H1 (cell line): ENCODE measurements around the gene RXRA. TPM values are rescaled to one million over a fixed set of nuclear protein-coding genes. Genes with fewer than 3 reads are reported as not detected.

Experiments
- CTCF ChIA-PET: fragments of 300-600 bp; sonication (Branson Sonifier 250); formaldehyde crosslinking; loops from one replicate; lab custom pipeline; 2021; ENCODE audit not compliant: partially characterized antibody; lab: Charles Lee
- POLR2A ChIA-PET: fragments of 300-600 bp; sonication (Branson Sonifier 250); formaldehyde crosslinking; loops from one replicate; lab custom pipeline; 2021; ENCODE audit warnings: inconsistent platforms; ENCODE audit not compliant: partially characterized antibody; lab: Charles Lee
- DNase-seq, 2 experiments: peaks; one replicate each; pipeline versions ENCODE4 v3.0.0 to v3.0.0-alpha.2; 2010 to 2022; ENCODE audit warnings: low spot score in 2 of 2, low read depth in 1 of 2, mixed read lengths in 1 of 2
- FAIRE-seq: peaks from 2 replicates; lab custom pipeline; 2011; peaks lifted over from hg19 to GRCh38; lab: Jason Lieb, UNC
- H2AFZ ChIP-seq: 2 replicates; pipeline ENCODE4 v1.8.1; 2012; ENCODE audit warnings: low read length, inconsistent platforms
- H2AK5ac ChIP-seq: 2 replicates; pipeline ENCODE4 v1.6.1; 2013; ENCODE audit warnings: low read depth, low read length
- H2BK120ac ChIP-seq: replicated peaks from 2 replicates; pipeline ENCODE3; 2013; ENCODE audit warnings: low read depth, low read length, inconsistent platforms
- H2BK12ac ChIP-seq: 2 replicates; pipeline ENCODE4 v1.6.1; 2013; ENCODE audit warnings: low read depth, low read length
- H2BK15ac ChIP-seq: 2 replicates; pipeline ENCODE4 v1.6.1; 2013; ENCODE audit warnings: low read length
- H2BK20ac ChIP-seq: 2 replicates; pipeline ENCODE4 v1.6.1; 2013; ENCODE audit warnings: low read length
- H2BK5ac ChIP-seq: 2 replicates; pipeline ENCODE4 v1.6.1; 2013; ENCODE audit warnings: low read depth, low read length
- H3K14ac ChIP-seq: 2 replicates; pipeline ENCODE4 v1.6.1; 2013; ENCODE audit warnings: inconsistent platforms; ENCODE audit not compliant: insufficient read length
- H3K18ac ChIP-seq: 2 replicates; pipeline ENCODE4 v1.6.1; 2013; ENCODE audit warnings: low read length; ENCODE audit errors: extremely low read depth
- H3K23ac ChIP-seq: 2 replicates; pipeline ENCODE4 v1.6.1; 2013; ENCODE audit warnings: inconsistent platforms; ENCODE audit not compliant: insufficient read length
- H3K23me2 ChIP-seq: 2 replicates; pipeline ENCODE4 v1.6.1; 2013; ENCODE audit warnings: low read depth, low read length
- H3K27ac ChIP-seq: 2 replicates; pipeline ENCODE4 v1.6.1; 2011; ENCODE audit warnings: low read depth, low read length, inconsistent platforms
- H3K27me3 ChIP-seq, 4 experiments: replicated peaks in 1 of 4; 1 replicate in 1 of 4; 2 replicates in 3 of 4; pipeline versions ENCODE4 v1.6.1 to v1.8.1; 2011 to 2013; ENCODE audit warnings: low read length in 3 of 4, mild to moderate bottlenecking in 3 of 4, inconsistent platforms in 2 of 4, mixed read lengths in 2 of 4, moderate library complexity in 1 of 4; ENCODE audit not compliant: control insufficient read depth in 3 of 4, insufficient read depth in 3 of 4; ENCODE audit errors: extremely low read depth in 1 of 4
- H3K36me3 ChIP-seq, 4 experiments: 2 replicates each; pipeline versions ENCODE4 v1.6.1 to v1.8.1; 2011 to 2013; ENCODE audit warnings: mild to moderate bottlenecking in 4 of 4, low read length in 3 of 4, moderate library complexity in 2 of 4, control low read depth in 1 of 4, inconsistent platforms in 1 of 4; ENCODE audit not compliant: insufficient read depth in 4 of 4, control insufficient read depth in 2 of 4
- H3K4ac ChIP-seq: replicated peaks from 2 replicates; pipeline ENCODE3; 2013; ENCODE audit warnings: low read length, low read depth, mixed read lengths, inconsistent platforms; ENCODE audit not compliant: insufficient read length
- H3K4me1 ChIP-seq, 4 experiments: replicated peaks in 1 of 4; 1 replicate in 1 of 4; 2 replicates in 3 of 4; pipeline versions ENCODE4 v1.6.1 to v1.8.1; 2011 to 2013; ENCODE audit warnings: low read length in 3 of 4, inconsistent platforms in 2 of 4, mixed read lengths in 1 of 4; ENCODE audit not compliant: insufficient read depth in 4 of 4, control insufficient read depth in 3 of 4
- H3K4me2 ChIP-seq, 2 experiments: 2 replicates each; pipeline versions ENCODE4 v1.6.1 to v1.8.1; 2011 to 2013; ENCODE audit warnings: low read depth in 2 of 2, low read length in 2 of 2, control low read depth in 1 of 2, inconsistent platforms in 1 of 2, mild to moderate bottlenecking in 1 of 2; ENCODE audit not compliant: insufficient read depth in 1 of 2
- H3K4me3 ChIP-seq, 4 experiments: fragments of 200-600, 300-600 bp in 1 of 4; sonication (generic), shearing (Covaris generic), sonication (Bioruptor Twin) in 1 of 4; 2 replicates each; pipeline versions ENCODE4 v1.5.1 to v1.8.1; 2011 to 2016; ENCODE audit warnings: low read length in 4 of 4, low read depth in 3 of 4, control low read depth in 2 of 4, inconsistent platforms in 2 of 4, mild to moderate bottlenecking in 2 of 4, mixed read lengths in 1 of 4, moderate library complexity in 1 of 4; ENCODE audit not compliant: insufficient read depth in 2 of 4; ENCODE audit errors: extremely low read depth in 1 of 4
- H3K56ac ChIP-seq: replicated peaks from 2 replicates; pipeline ENCODE3; 2013; ENCODE audit warnings: low read depth, mild to moderate bottlenecking, mixed read lengths, low read length, inconsistent platforms; ENCODE audit not compliant: insufficient read length
- H3K79me1 ChIP-seq: 2 replicates; pipeline ENCODE4 v1.6.1; 2013; ENCODE audit warnings: low read depth, low read length, control low read depth
- H3K79me2 ChIP-seq, 2 experiments: 2 replicates each; pipeline versions ENCODE4 v1.6.1 to v1.8.1; 2012 to 2013; ENCODE audit warnings: low read length in 2 of 2, mild to moderate bottlenecking in 2 of 2, inconsistent platforms in 1 of 2; ENCODE audit not compliant: insufficient read depth in 2 of 2, control insufficient read depth in 1 of 2
- H3K9ac ChIP-seq, 4 experiments: replicated peaks in 1 of 4; 1 replicate in 1 of 4; 2 replicates in 3 of 4; pipeline versions ENCODE4 v1.6.1 to v1.8.1; 2011 to 2013; ENCODE audit warnings: low read depth in 3 of 4, low read length in 3 of 4, control low read depth in 2 of 4, mild to moderate bottlenecking in 2 of 4, moderate library complexity in 2 of 4, inconsistent platforms in 1 of 4; ENCODE audit errors: extremely low read depth in 1 of 4
- H3K9me3 ChIP-seq, 2 experiments: 2 replicates each; pipeline versions ENCODE4 v1.6.1 to v1.8.1; 2012 to 2013; ENCODE audit warnings: mild to moderate bottlenecking in 2 of 2, moderate library complexity in 2 of 2, control low read depth in 1 of 2, inconsistent platforms in 1 of 2, low read depth in 1 of 2, low read length in 1 of 2, mixed read lengths in 1 of 2; ENCODE audit not compliant: insufficient read depth in 2 of 2
- H4K20me1 ChIP-seq, 2 experiments: replicated peaks in 1 of 2; 2 replicates each; pipeline versions ENCODE3 to v1.8.1; 2011 to 2013; ENCODE audit warnings: inconsistent platforms in 2 of 2, low read length in 2 of 2, mild to moderate bottlenecking in 1 of 2; ENCODE audit not compliant: insufficient read depth in 2 of 2, control insufficient read depth in 1 of 2
- H4K5ac ChIP-seq: 2 replicates; pipeline ENCODE4 v1.6.1; 2013; ENCODE audit warnings: low read length, low read depth, mixed read lengths, inconsistent platforms; ENCODE audit not compliant: insufficient read length
- H4K8ac ChIP-seq: 2 replicates; pipeline ENCODE4 v1.8.0; 2013; ENCODE audit warnings: mild to moderate bottlenecking, moderate library complexity, low read length, inconsistent platforms; ENCODE audit not compliant: insufficient read depth; ENCODE audit errors: extremely low read depth
- H4K91ac ChIP-seq: replicated peaks from 2 replicates; pipeline ENCODE3; 2013; ENCODE audit warnings: low read length, mixed read lengths, inconsistent platforms; ENCODE audit not compliant: insufficient read length
- CBX8 ChIP-seq: fragments of 300-800, 300-1000 bp; sonication (generic); IDR thresholded peaks from 2 replicates; pipeline ENCODE4 v1.7.1; 2016; ENCODE audit warnings: low read depth, low read length, borderline replicate concordance
- CTBP2 ChIP-seq: IDR thresholded peaks from 2 replicates; pipeline ENCODE4 v1.7.0; 2011; ENCODE audit warnings: borderline replicate concordance, mild to moderate bottlenecking, moderate library complexity, mixed read lengths, low read length; ENCODE audit not compliant: insufficient read depth, insufficient read length
- RNF2 ChIP-seq: fragments of 200-900, 300-1000 bp; sonication (generic); IDR thresholded peaks from 2 replicates; pipeline ENCODE4 v1.7.1; 2016; ENCODE audit warnings: borderline replicate concordance, low read depth, mild to moderate bottlenecking, antibody characterized with exemption, low read length; ENCODE audit not compliant: poor library complexity, severe bottlenecking; ENCODE audit errors: missing control alignments
- SIX5 ChIP-seq: IDR thresholded peaks from 2 replicates; pipeline ENCODE4 v1.6.1; 2011; ENCODE audit warnings: mild to moderate bottlenecking, low read depth, low read length
- TCF12 ChIP-seq: IDR thresholded peaks from 2 replicates; pipeline ENCODE4 v1.6.1; 2011; ENCODE audit warnings: low read depth, mild to moderate bottlenecking, low read length
- WGBS, 2 experiments: shearing (Covaris generic) in 1 of 2; methylation state at CpG; one replicate each; pipeline versions ENCODE4 v1.1.6 to v1.1.7; 2013 to 2015; ENCODE audit warnings: low lambda C conversion rate in 2 of 2, mixed read lengths in 2 of 2, inconsistent platforms in 1 of 2, low coverage in 1 of 2, missing lambda C conversion rate in 1 of 2; ENCODE audit not compliant: insufficient replicate concordance in 2 of 2, insufficient coverage in 1 of 2, insufficient read length in 1 of 2; ENCODE audit errors: extremely low coverage in 1 of 2, missing lambda C conversion rate in 1 of 2; 5-methylcytosine and 5-hydroxymethylcytosine counted together
- polyA plus RNA-seq, 7 experiments: library from polyadenylated mRNA; depleted of rRNA in 3 of 7; stranded (reverse) in 5 of 7; unstranded in 2 of 7; fragments of >200 nt in 5 of 7; fragments of 200-250 nt in 2 of 7; gene quantifications; 1 replicate in 5 of 7; 2 replicates in 1 of 7; 4 replicates in 1 of 7; pipeline versions ENCODE4 v1.2.1 to v1.2.3, GENCODE V29; 2011 to 2013; ENCODE audit warnings: missing spikeins in 2 of 7, mixed read lengths in 2 of 7
- total RNA-seq: library from RNA; stranded (reverse); fragmentation: NEBNext Ultra II Directional; extraction: Animal tissue kit (Norgen Biotek cat#: 25700); gene quantifications from 2 replicates; pipeline ENCODE4 v1.2.1, GENCODE V29; 2021

Gene RXRA
- total and polyA plus RNA-seq, 2 of the 8 experiments (the other 6 are each of a cell fraction or from before 2014, with no cell fraction given), result 9.8 to 29.4 TPM

- Histone ChIP-seq H4K8ac (no peak overlapping the region; the same call in 1 of the 2 replicates), H3K79me2 (peaks cover 0 to 94% of the 10 kb centered on the region in 2 experiments; a peak in 3 of 4 replicates), H2BK20ac (no peak overlapping the region), H3K4ac (no peak overlapping the region), H3K56ac (no peak overlapping the region), H2BK12ac (no peak overlapping the region), H3K9ac (no peak overlapping the region), H2AK5ac (0 out of 2 replicates have a peak overlapping the region, but pooled peaks have one; percentile 82), H3K4me2 (no peak overlapping the region), H3K27ac (no peak overlapping the region), H3K4me3 (no peak overlapping the region), H4K91ac (no peak overlapping the region), H2BK5ac (no peak overlapping the region), H3K18ac (no peak overlapping the region), H3K79me1 (peaks cover 44% of the 10 kb centered on the region), H2AFZ (no peak overlapping the region), H3K27me3 (no peaks in the 10 kb centered on the region), H3K36me3 (no peaks in the 10 kb centered on the region), H3K4me1 (peaks cover 0 to 6% (median 0%) of the 10 kb centered on the region in 4 experiments; a peak in 1 of 7 replicates), H2BK120ac (no peak overlapping the region), H4K5ac (no peak overlapping the region), H3K23ac (no peak overlapping the region), H4K20me1 (peaks cover 18 to 44% of the 10 kb centered on the region in 2 experiments), H3K23me2 (no peaks in the 10 kb centered on the region; the same call in 1 of the 2 replicates), H2BK15ac (no peak overlapping the region), H3K14ac (no peak overlapping the region), H3K9me3 (no peaks in the 10 kb centered on the region)
- no peak for DNase-seq
- WGBS, 2 experiments, result 94% methylated on average over 12 of the region's 12 CpGs; no CpG with 5 or more reads in 1 of the 2 experiments
- ChIA-PET POLR2A (interaction anchor here (1.1 to 1.6 kb wide), 2 partner anchors 11 to 34 kb away, joined by 3 read pairs; no protein-coding TSS in a partner anchor), CTCF (no interaction called here)
- no peak for FAIRE-seq
- no peak for TF ChIP-seq CBX8
- no peak for TF ChIP-seq CTBP2
- no peak for TF ChIP-seq SIX5
- TF ChIP-seq TCF12, result no peak
- no peak for TF ChIP-seq RNF2
Measured at GRCh38 chr9:134336228-134336627, 10.0 kb downstream of the RXRA start.
